GM06990 (cell line): ENCODE measurements around the gene CXXC1.
"Not testable (repeated sequence)": the region's sequence is repeated elsewhere in the genome, so short reads cannot be mapped to it uniquely, and the experiment has no call there.

Source experiments
- DNase-seq: peaks from one replicate; pipeline ENCODE4 v3.0.0-alpha.2; 2011; ENCODE audit not compliant: insufficient read length; ENCODE audit errors: extremely low read depth
- H3K27me3 ChIP-seq: replicated peaks from 2 replicates; pipeline ENCODE4 v1.6.0; 2011; ENCODE audit warnings: low read length; ENCODE audit not compliant: control insufficient read depth, insufficient read depth
- H3K36me3 ChIP-seq: 2 replicates; pipeline ENCODE4 v1.5.1; 2011; ENCODE audit warnings: low read length; ENCODE audit not compliant: control insufficient read depth, insufficient read depth
- H3K4me3 ChIP-seq: replicated peaks from 2 replicates; pipeline ENCODE4 v1.5.1; 2011; ENCODE audit warnings: low read depth, mild to moderate bottlenecking, control low read depth, low read length
- CTCF ChIP-seq: IDR thresholded peaks from 2 replicates; pipeline ENCODE4 v1.5.1; 2011; ENCODE audit warnings: low read length, control low read depth, mild to moderate bottlenecking, inconsistent platforms; ENCODE audit not compliant: insufficient read depth, poor library complexity, severe bottlenecking

CXXC1 gene

GRCh38 chr18:50262977-50263376 is 24.5 kb downstream of the CXXC1 start:
- no peak for TF ChIP-seq CTCF
- no peak for DNase-seq
- Histone ChIP-seq H3K4me3 (no peak overlapping the region), H3K36me3 (no peaks in the 10 kb centered on the region), H3K27me3 (no peaks in the 10 kb centered on the region)

- no peak overlapping the region for H3K4me3 ChIP-seq
- no peaks in the 10 kb centered on the region for H3K36me3 ChIP-seq
- no peak for DNase-seq
- no peaks in the 10 kb centered on the region for H3K27me3 ChIP-seq
- no peak for TF ChIP-seq CTCF
These were observed 36.6 kb downstream of the CXXC1 start for GRCh38 chr18:50250935-50251334.

GRCh38 chr18:50249576-50249975 is 37.9 kb downstream of the CXXC1 start:
- no peak for TF ChIP-seq CTCF
- no peak for DNase-seq
- no peak overlapping the region for H3K4me3 ChIP-seq

GRCh38 chr18:50247561-50247960 is 39.9 kb downstream of the CXXC1 start:
- no peaks in the 10 kb centered on the region for H3K27me3 ChIP-seq
- H3K4me3 ChIP-seq: no peak overlapping the region
- DNase-seq: no peak
- no peaks in the 10 kb centered on the region for H3K36me3 ChIP-seq
- TF ChIP-seq CTCF: no peak

More at GRCh38 chr18:50249576-50249975, 37.9 kb downstream of the CXXC1 start:
- Histone ChIP-seq H3K27me3 (no peaks in the 10 kb centered on the region), H3K36me3 (no peaks in the 10 kb centered on the region)

GRCh38 chr18:50241768-50242167 is 45.7 kb downstream of the CXXC1 start:
- not testable (repeated sequence) for H3K4me3 ChIP-seq, H3K27me3 ChIP-seq, H3K36me3 ChIP-seq, DNase-seq

GRCh38 chr18:50240080-50240563 is 47.4 kb downstream of the CXXC1 start:
- Histone ChIP-seq H3K27me3 (no peaks in the 10 kb centered on the region), H3K4me3 (no peak overlapping the region), H3K36me3 (no peaks in the 10 kb centered on the region)
- DNase-seq: no peak
- TF ChIP-seq CTCF: no peak
